ENCODE data around the gene PKNOX2.

GRCh38 chr11:125305345-125305744 lies 140.8 kb downstream of the PKNOX2 start:
- TF ChIP-seq, protein P1, sequence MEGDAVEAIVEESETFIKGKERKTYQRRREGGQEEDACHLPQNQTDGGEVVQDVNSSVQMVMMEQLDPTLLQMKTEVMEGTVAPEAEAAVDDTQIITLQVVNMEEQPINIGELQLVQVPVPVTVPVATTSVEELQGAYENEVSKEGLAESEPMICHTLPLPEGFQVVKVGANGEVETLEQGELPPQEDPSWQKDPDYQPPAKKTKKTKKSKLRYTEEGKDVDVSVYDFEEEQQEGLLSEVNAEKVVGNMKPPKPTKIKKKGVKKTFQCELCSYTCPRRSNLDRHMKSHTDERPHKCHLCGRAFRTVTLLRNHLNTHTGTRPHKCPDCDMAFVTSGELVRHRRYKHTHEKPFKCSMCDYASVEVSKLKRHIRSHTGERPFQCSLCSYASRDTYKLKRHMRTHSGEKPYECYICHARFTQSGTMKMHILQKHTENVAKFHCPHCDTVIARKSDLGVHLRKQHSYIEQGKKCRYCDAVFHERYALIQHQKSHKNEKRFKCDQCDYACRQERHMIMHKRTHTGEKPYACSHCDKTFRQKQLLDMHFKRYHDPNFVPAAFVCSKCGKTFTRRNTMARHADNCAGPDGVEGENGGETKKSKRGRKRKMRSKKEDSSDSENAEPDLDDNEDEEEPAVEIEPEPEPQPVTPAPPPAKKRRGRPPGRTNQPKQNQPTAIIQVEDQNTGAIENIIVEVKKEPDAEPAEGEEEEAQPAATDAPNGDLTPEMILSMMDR (IDR thresholded peaks at IDR 0.05), result no peak
- TF ChIP-seq POLR2A (IDR thresholded peaks at IDR 0.05), result no peak

Measured in esophagus squamous epithelium (tissue), 4 donors.